ENCODE results near the gene PFDN5.

PFDN5 gene

DNA sequence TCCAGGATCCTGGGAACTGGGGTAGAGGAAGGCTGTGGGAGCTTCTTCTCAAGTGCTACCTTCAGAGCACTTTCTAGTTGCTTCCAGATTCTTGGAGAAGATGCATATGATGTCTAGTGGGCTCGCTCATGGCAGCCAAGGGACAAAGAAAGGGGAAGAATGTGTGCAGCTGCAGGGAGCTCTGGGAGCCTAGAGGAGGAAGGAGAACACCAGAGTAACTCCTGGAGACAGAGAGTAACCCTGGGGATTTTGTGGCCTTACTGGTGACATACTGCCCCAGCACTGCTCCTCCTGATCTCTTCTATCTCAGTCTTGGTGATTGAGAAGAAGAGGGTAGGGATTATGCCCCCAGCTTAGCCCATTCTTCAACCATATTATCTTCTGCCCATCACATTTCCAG, 51.1 kb downstream of the PFDN5 start:
- H3K27me3 ChIP-seq (ENCODE audit: insufficient read depth, poor library complexity, severe bottlenecking) = no peaks in the 10 kb centered on the region
- H3K4me3 ChIP-seq (replicated peaks; ENCODE audit: insufficient read depth, low read length) = no peak overlapping the region
- no peak overlapping the region for H3K27ac ChIP-seq (replicated peaks)
- DNase-seq (ENCODE audit: low read depth in 1 of 2, low spot score in 1 of 2) = peak in 1 of 2 experiments; percentile 48
- TF ChIP-seq, protein P1, sequence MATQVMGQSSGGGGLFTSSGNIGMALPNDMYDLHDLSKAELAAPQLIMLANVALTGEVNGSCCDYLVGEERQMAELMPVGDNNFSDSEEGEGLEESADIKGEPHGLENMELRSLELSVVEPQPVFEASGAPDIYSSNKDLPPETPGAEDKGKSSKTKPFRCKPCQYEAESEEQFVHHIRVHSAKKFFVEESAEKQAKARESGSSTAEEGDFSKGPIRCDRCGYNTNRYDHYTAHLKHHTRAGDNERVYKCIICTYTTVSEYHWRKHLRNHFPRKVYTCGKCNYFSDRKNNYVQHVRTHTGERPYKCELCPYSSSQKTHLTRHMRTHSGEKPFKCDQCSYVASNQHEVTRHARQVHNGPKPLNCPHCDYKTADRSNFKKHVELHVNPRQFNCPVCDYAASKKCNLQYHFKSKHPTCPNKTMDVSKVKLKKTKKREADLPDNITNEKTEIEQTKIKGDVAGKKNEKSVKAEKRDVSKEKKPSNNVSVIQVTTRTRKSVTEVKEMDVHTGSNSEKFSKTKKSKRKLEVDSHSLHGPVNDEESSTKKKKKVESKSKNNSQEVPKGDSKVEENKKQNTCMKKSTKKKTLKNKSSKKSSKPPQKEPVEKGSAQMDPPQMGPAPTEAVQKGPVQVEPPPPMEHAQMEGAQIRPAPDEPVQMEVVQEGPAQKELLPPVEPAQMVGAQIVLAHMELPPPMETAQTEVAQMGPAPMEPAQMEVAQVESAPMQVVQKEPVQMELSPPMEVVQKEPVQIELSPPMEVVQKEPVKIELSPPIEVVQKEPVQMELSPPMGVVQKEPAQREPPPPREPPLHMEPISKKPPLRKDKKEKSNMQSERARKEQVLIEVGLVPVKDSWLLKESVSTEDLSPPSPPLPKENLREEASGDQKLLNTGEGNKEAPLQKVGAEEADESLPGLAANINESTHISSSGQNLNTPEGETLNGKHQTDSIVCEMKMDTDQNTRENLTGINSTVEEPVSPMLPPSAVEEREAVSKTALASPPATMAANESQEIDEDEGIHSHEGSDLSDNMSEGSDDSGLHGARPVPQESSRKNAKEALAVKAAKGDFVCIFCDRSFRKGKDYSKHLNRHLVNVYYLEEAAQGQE (IDR thresholded peaks at IDR 0.05; ENCODE audit: insufficient replicate concordance, low read depth) = no peak
- TF ChIP-seq GABPA (IDR thresholded peaks at IDR 0.05; ENCODE audit: low read depth) (no peak), SPI1 (IDR thresholded peaks at IDR 0.05; ENCODE audit: borderline replicate concordance, low read depth) (no peak), POLR2AphosphoS5 (IDR thresholded peaks at IDR 0.05; ENCODE audit: low read depth) (no peak)
- TF ChIP-seq, protein P2, sequence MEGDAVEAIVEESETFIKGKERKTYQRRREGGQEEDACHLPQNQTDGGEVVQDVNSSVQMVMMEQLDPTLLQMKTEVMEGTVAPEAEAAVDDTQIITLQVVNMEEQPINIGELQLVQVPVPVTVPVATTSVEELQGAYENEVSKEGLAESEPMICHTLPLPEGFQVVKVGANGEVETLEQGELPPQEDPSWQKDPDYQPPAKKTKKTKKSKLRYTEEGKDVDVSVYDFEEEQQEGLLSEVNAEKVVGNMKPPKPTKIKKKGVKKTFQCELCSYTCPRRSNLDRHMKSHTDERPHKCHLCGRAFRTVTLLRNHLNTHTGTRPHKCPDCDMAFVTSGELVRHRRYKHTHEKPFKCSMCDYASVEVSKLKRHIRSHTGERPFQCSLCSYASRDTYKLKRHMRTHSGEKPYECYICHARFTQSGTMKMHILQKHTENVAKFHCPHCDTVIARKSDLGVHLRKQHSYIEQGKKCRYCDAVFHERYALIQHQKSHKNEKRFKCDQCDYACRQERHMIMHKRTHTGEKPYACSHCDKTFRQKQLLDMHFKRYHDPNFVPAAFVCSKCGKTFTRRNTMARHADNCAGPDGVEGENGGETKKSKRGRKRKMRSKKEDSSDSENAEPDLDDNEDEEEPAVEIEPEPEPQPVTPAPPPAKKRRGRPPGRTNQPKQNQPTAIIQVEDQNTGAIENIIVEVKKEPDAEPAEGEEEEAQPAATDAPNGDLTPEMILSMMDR (IDR thresholded peaks at IDR 0.05; ENCODE audit: insufficient read depth, low read length) = no peak

DNA sequence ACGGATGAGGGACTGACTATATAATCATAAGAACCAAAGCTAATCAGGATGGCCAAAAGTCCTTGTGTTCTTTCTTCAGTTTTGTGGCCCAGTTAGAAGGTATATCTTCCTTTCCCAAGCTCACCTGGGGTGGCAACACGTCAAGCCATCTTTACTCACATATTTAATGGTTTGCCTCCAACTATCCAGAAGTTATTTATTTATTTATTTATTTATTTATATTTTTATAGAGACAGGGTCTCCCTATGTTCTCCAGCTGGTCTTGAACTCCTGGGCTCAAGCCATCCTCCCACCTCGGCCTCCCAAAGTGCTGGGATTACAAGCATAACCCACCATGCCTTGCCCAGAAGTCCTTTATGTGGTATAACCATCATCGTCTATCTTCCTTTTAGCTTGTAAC, 52.6 kb downstream of the PFDN5 start:
- TF ChIP-seq POLR2AphosphoS5 (IDR thresholded peaks at IDR 0.05; ENCODE audit: low read depth) (no peak), GABPA (IDR thresholded peaks at IDR 0.05; ENCODE audit: low read depth) (no peak)
- TF ChIP-seq, protein P1 (IDR thresholded peaks at IDR 0.05; ENCODE audit: insufficient replicate concordance, low read depth) = no peak
- no peak for DNase-seq (ENCODE audit: low read depth in 1 of 2, low spot score in 1 of 2)
- no peak overlapping the region for H3K4me3 ChIP-seq (replicated peaks; ENCODE audit: insufficient read depth, low read length)
- H3K27me3 ChIP-seq (ENCODE audit: insufficient read depth, poor library complexity, severe bottlenecking) = no peaks in the 10 kb centered on the region
- no peak overlapping the region for H3K27ac ChIP-seq (replicated peaks)

Measured in HL-60 (cell line).